HG03097 (cell line): ENCODE measurements around the gene SYVN1.
"Not testable (repeated sequence)": the region's sequence is repeated elsewhere in the genome, so short reads cannot be mapped to it uniquely, and the experiment has no call there.

Source experiments
- ATAC-seq: cut with Tn5 transposase; IDR thresholded peaks from one replicate; pipeline ENCODE4 v1.9.1; 2021; ENCODE audit not compliant: unreplicated experiment, low FRiP score

The SYVN1 gene

DNA sequence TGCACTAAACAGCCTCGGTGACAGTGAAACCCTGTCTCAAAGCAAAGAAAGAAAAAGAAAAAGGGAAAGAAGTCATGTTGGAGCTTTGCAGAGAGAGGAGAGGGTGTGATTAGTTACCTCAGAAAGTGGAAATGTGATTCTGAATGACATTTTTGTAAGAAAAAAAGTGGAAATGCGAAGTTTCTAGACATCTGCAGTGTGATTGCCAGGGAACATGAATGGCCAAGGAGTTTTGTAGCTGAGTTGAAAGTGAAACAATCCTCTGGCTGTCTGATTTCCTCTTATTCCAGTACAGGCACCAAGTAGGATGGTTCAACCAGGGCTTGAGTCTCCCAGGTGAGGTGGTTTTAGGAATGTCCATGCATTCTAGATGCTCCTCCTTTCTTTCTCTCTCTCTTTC lies 17.8 kb upstream of the SYVN1 start:
- no peak for ATAC-seq

DNA sequence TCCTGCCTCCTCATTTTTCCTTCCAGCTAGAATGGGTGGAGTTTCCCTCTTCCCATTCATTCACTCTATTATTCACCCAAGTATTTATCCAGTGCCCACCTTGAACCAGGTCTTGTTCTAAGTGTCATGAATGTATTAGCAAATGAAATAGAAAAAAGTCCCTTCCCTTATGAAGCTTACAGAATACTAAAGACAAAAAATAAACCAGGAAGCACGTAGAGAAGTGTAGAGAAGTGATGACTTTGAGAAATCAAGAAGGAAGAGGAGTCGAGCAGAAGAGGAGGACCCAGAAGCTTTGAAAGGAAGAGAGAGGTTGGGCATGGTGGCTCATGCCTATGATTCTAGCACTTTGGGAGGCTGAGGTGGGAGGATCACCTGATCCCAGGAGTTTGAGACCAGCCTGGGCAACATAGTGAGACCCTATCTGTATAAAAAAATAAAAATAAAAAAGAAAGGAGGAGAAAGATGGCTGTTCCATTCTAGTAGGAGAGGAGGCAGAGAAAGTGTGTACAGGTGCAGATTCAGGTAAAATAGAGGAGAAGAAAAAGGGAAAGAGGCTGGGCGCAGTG lies 17.1 kb upstream of the SYVN1 start:
- ATAC-seq: no peak

DNA sequence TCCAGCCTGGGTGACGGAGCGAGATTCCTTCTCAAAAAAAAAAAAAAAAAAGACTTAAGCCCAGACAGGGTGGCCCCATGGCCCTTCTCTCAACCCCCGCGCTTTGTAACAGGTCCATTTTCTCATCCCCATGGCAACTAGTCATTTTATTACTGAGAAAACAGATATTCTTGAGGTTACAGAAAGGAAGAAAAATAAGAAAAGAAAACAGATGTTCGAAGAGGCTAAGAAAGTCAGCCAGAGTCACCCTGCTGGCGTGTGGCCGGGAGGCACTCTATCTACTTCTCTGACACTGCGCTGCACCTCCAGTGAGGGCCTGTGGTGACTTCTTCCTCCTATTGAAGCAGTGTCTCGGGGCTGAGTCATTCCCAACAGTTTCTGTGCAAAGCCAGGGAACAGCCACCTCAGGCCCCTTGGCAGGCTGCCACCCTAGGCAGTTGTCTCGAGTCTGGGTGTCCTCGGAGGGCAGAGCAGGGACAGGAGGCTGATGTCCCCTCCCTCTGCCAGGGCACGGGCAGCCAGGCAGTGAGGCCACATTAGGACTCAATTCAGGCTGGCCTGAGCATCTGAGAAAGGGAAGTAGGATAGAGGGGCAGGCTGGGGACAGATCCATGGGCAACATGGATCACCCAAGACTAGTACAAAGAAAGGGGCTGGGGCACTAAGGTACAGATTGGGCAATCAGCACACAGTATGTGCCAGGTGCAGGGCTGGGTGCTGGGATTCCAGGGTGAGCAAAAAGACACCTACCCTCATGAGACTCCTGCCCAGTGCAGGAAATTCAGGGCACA lies 16.4 kb upstream of the SYVN1 start:
- ATAC-seq: no peak

- not testable (repeated sequence) for ATAC-seq
Measured at GRCh38 chr11:65150131-65150508, 15.8 kb upstream of the SYVN1 start.

DNA sequence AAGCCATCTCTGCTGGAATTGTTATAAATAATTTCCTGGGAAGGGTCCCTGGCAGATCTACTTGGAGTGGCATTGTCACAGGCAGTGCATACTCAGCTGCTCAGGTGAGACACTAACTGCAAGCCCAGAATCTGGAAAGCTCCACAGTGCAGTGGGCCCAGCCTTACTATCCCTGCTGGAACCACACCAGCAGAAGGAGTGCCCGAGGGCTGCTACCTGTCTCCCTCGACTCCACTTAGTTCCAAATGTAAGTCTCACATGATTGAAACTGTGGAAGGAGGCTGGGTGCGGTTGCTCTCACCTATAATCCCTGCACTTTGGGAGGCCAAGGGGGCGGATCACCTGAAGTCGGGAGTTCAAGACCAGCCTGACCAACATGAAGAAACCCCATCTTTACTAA lies 14.3 kb upstream of the SYVN1 start:
- ATAC-seq: no peak

- no peak for ATAC-seq
Measured at GRCh38 chr11:65147352-65148075, 13.2 kb upstream of the SYVN1 start.

DNA sequence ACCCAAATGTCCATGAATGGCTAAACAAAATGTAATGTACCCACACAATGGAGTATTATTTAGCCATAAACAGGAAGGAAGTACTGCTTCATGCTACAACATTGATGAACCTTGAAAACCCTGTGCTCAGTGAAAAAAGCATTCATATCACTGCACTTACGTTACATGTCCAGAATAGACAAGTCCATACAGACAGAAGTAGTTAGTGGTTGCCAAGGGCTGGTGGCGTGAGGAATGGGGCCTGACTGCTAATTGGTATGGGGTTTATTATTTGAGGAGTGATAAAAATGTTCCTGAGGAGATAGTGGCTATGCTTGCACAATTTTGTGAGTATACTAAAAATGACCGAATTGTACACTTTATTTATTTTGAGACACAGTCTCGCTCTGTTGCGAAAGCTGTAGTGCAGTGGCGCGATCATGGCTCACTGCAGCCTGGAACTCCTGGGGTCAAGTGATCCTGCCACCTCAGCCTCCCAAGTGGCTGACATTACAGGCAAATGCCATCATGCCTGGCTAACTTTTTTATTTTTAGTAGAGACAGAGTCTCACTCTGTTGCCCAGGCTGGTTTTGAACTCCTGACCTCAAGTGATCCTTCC lies 7.7 kb upstream of the SYVN1 start:
- ATAC-seq: no peak

DNA sequence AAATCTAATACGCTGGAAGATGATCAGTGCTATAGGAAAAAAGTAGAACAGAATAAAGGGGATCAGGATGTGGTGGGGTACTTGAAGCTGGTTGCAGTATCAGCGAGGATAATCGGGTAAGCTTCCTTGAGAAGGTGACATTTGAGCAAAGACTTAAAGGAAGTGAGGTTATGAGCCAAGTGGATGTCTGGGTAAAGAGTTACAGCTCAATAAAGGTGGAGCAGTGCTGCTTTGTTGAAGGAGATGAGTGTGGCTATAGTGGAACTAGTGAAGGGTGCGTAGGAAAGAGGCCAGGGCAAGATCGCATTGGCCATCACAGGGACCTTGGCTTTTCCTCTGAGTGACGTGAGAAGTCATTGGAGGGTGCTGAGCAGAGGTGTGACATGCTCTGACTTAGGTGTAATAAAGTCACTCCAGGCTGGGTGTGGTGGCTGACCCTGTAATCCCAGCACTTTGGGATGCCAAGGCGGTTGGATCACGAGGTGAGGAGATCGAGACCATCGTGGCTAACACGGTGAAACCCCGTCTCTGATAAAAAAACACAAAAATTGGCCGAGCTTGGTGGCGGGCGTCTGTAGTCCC lies 2.3 kb upstream of the SYVN1 start:
- no peak for ATAC-seq

DNA sequence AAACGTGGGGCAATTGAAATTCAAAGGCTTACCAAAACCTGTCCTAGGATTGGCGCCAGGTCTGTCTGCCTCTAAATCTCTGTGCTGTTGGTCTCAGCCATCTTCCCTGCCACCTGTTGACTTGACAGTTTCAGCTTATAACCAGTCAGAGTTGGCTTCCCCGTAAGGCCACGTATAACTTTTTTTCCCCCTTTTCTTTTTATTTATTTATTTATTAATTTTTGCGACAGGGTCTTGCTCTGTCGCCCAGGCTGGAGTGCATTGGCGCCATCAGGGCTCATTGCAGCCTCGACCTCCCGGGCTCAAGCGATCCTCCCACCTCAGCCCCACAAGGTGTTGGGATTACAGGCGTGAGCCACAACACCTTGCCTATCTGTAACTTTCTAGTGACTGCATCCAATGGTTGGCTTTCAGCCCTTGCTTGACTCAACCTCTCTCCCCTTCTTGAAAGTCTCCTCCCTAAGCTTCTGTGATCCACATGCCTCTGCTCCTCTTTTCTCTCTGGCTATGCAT lies 1.4 kb upstream of the SYVN1 start:
- no peak for ATAC-seq

DNA sequence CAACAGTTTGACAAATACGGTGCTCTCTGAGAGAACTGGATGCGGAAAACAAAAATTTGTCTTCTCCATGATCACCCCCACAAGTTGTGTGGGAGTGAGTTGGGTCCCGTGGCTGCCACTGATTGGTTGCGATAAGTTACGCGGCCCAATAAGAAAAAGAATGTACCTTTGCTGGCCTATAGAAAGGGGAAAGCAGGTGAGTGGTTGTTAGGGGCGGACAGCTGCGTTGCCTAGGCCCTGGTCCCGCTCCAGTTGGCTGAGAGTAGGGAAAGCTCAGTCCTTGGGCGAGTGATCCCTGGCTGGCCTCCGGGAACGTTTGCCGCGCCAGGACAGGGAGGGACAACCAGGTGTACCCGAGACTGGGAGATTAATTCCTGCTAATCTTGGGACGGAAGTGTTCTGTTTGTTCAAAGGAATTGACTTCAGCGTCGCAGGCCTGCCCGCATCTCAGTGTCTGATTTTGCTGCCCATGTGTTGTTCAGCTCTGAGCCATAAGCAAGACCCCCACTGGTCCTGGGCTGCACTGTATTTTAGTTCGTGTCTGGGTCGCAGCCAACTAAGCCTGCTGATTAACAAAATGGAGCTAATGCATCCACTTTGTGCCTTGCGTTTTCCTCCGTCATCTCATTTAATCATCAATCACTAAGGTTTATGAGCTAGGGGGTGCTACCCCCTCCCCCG lies 773 bp upstream of the SYVN1 start:
- ATAC-seq: peak; percentile 56

GRCh38 chr11:65133724-65134123 lies 595 bp downstream of the SYVN1 start:
- ATAC-seq: no peak

DNA sequence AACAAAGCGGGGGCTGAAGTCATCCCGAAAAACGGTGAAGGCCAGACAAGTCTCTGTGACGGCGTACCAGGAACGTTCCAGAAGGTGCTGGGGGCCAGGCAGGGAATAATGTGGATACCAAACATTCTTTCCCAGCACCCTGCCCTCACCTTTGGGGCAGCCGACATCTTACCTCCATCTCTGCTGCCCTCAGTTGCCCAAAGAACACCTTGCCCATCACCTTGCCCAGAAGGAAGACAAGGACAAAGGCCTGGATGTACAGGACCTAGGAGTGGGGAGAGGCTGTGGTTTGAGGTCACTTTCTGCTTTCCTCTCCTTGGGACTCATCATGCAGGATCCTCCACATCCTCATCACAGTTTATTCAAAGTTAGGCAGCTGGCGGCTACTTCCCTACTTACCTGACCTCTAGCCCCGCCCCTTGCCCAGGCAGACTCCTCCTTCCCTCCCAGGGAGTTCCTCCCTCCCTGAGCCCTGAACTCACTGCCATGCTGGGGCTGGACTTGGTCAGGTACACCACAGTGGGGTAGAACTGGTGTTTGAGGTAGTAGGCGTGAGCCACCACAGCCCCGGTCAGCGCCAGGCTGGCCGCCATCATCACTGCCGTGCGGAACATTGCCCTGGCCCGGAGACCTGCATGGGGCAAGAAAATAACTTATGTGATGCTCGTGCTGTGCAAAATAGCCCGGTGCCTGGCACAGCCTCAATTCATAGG lies 1.2 kb downstream of the SYVN1 start:
- no peak for ATAC-seq

DNA sequence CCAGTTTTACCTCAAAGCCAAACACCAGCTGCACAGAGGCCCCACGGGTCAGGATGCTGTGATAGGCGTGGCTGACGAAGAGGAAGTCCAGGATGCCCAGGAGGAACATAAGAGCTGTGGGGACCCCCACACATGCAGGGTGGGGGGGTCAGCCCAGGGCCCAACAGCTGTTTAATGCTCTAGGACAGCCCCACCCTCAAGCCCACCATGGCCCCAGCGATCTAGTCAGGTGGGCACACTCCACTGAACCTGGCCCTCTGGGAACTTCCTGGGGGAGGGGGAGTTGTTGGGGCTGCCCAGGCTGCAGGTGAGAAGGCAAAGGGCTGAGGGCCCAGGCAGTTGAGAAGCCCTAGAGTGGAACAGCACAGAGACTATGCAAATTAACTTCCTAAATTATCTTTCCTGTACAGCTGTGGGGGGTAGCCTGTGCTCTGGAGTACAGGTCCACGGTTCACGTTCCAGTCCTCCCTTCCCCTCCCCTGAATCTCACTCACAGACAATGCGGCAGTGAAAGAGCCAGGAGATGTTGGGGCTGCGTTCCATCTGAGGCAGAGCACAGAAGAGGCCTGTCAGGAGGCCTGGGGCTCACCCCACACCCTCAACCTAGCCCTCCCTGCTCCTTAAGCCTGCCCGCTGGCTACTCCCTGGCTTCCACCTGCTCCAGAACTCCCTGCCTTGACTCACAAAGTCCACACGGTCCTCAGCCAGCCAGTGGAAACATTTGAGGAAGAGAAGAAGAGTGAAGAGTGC lies 1.9 kb downstream of the SYVN1 start:
- no peak for ATAC-seq

DNA sequence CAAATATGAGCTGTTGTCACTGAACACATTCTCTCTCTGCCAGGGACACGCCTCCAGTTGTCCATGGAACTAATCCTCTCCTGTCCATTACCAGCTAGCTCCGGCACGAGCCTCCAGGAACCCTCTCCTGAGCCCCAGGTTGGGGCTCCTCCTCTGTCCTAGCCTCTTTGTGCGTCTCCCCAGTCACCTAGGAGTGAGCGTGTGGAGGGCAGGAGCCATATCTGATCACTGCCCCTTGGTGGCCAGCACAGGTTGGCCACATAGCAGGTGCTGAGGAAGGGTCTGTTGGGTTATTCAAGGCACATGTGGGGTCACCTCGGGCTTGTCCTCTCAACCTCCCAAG lies 2.5 kb downstream of the SYVN1 start:
- no peak for ATAC-seq

GRCh38 chr11:65131417-65131776 lies 2.9 kb downstream of the SYVN1 start:
- no peak for ATAC-seq

DNA sequence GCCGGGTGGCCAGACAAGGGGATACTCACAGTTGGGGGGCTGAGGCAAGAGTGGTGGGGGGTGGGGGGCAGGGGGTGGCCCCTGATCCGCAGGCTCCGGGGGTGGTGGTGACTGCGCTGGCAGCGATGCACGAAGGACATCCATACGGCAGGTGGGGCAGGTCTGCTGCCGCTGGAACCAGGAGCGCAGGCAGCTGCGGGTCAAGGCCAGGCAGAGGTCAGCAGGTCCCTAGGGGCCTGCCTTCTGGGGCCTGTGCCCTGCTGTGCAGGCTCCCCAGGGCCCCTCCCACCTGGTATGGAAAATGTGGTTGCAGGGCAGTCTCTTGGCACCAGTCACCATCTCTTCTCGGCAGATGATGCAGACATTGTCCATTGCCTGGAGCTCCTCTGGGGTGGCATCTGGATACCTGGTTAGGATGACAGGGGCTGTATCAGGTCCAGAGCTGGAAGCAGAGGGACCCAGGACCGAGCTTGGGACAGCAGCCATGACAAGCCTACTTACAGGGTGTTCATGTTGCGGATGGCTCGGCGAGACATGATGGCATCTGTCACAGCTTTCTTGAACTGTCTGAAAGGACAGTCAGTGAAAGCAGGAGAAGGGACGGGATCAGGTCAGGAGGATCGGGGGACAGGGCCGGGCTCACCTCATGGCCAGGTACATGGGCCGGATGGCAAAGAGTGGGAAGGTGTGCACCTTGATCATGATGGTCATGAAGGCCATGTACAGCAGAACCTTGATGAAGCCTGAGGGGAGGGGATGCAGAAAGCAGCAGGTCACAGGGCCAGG lies 3.5 kb downstream of the SYVN1 start:
- ATAC-seq: no peak

GRCh38 chr11:65129649-65130441 lies 4.5 kb downstream of the SYVN1 start:
- no peak for ATAC-seq
